Uterus (tissue), 2 donors: ENCODE measurements around the gene XRCC6.

ENCODE experiments used
- POLR2A ChIP-seq, 2 donors: fragments of 450-650 bp; IDR thresholded peaks; one replicate each; pipeline ENCODE4 v1.6.1; 2016; ENCODE audit warnings: antibody characterized with exemption in 2 of 2, mild to moderate bottlenecking in 1 of 2, moderate library complexity in 1 of 2
- TF ChIP-seq, protein P1 (sequence below), 4 experiments: fragments of 200-600 bp in 2 of 4; fragments of 450-650 bp in 2 of 4; sonication (generic) in 2 of 4; IDR thresholded peaks; one replicate each; pipeline ENCODE4 v1.5.1; 2016 to 2019; ENCODE audit warnings: antibody characterized with exemption in 4 of 4, mild to moderate bottlenecking in 2 of 4, moderate library complexity in 1 of 4

- no peak for TF ChIP-seq POLR2A (IDR thresholded peaks at IDR 0.05)
- TF ChIP-seq, protein P1, sequence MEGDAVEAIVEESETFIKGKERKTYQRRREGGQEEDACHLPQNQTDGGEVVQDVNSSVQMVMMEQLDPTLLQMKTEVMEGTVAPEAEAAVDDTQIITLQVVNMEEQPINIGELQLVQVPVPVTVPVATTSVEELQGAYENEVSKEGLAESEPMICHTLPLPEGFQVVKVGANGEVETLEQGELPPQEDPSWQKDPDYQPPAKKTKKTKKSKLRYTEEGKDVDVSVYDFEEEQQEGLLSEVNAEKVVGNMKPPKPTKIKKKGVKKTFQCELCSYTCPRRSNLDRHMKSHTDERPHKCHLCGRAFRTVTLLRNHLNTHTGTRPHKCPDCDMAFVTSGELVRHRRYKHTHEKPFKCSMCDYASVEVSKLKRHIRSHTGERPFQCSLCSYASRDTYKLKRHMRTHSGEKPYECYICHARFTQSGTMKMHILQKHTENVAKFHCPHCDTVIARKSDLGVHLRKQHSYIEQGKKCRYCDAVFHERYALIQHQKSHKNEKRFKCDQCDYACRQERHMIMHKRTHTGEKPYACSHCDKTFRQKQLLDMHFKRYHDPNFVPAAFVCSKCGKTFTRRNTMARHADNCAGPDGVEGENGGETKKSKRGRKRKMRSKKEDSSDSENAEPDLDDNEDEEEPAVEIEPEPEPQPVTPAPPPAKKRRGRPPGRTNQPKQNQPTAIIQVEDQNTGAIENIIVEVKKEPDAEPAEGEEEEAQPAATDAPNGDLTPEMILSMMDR (IDR thresholded peaks at IDR 0.05), result no peak
Observed at GRCh38 chr22:41642331-41643110, 21.4 kb downstream of the XRCC6 start.
